CD14-positive monocyte (primary cell): ENCODE results near the gene VILL. TPM values are rescaled to one million over a fixed set of nuclear protein-coding genes. Genes with fewer than 3 reads are reported as not detected.

Source experiments
- DNase-seq, 3 donors: peaks; one replicate each; pipeline ENCODE4 v3.0.0-alpha.2; 2011 to 2022
- H2AFZ ChIP-seq: 2 replicates; pipeline ENCODE4 v1.6.0; 2012; ENCODE audit warnings: mild to moderate bottlenecking, low read depth, low read length, inconsistent platforms; ENCODE audit not compliant: insufficient read depth, poor library complexity, severe bottlenecking
- H3K27ac ChIP-seq, 2 donors: 1 replicate in 1 of 2; 2 replicates in 1 of 2; pipeline ENCODE4 v1.5.1; 2012 to 2013; ENCODE audit warnings: low read length in 2 of 2, control low read depth in 1 of 2, inconsistent platforms in 1 of 2, low read depth in 1 of 2, mild to moderate bottlenecking in 1 of 2
- H3K27me3 ChIP-seq, 2 donors: one replicate each; pipeline versions ENCODE4 v1.6.0 to v1.6.1; 2011 to 2013; ENCODE audit warnings: low read length in 2 of 2; ENCODE audit not compliant: control insufficient read depth in 2 of 2, insufficient read depth in 2 of 2
- H3K36me3 ChIP-seq, 2 donors: replicated peaks in 1 of 2; 1 replicate in 1 of 2; 2 replicates in 1 of 2; pipeline versions ENCODE4 v1.5.1 to v1.6.1; 2012 to 2013; ENCODE audit warnings: low read length in 2 of 2, control low read depth in 1 of 2, inconsistent platforms in 1 of 2, mild to moderate bottlenecking in 1 of 2; ENCODE audit not compliant: insufficient read depth in 2 of 2, control insufficient read depth in 1 of 2
- H3K4me1 ChIP-seq, 2 donors: 1 replicate in 1 of 2; 2 replicates in 1 of 2; pipeline versions ENCODE4 v1.5.1 to v1.6.1; 2012 to 2013; ENCODE audit warnings: low read length in 2 of 2, control low read depth in 1 of 2, inconsistent platforms in 1 of 2, mild to moderate bottlenecking in 1 of 2, moderate library complexity in 1 of 2; ENCODE audit not compliant: insufficient read depth in 2 of 2, control insufficient read depth in 1 of 2
- H3K4me2 ChIP-seq: replicated peaks from 2 replicates; pipeline ENCODE3; 2012; ENCODE audit warnings: low read length, moderate library complexity, mild to moderate bottlenecking; ENCODE audit not compliant: poor library complexity, severe bottlenecking; ENCODE audit errors: extremely low read depth
- H3K4me3 ChIP-seq, 3 experiments: fragments of 200-600 bp in 1 of 3; sonication (generic) in 1 of 3; replicated peaks in 1 of 3; 1 replicate in 2 of 3; 2 replicates in 1 of 3; pipeline ENCODE4 v1.5.1; 2011 to 2013; ENCODE audit warnings: low read length in 3 of 3, mild to moderate bottlenecking in 3 of 3, control low read depth in 2 of 3, low read depth in 2 of 3, inconsistent platforms in 1 of 3, moderate library complexity in 1 of 3
- H3K79me2 ChIP-seq: 2 replicates; pipeline ENCODE4 v1.6.0; 2012; ENCODE audit warnings: mild to moderate bottlenecking, control low read depth, inconsistent platforms, low read length, moderate library complexity; ENCODE audit not compliant: insufficient read depth
- H3K9ac ChIP-seq: 2 replicates; pipeline ENCODE4 v1.6.0; 2017; ENCODE audit warnings: low read length, mild to moderate bottlenecking; ENCODE audit not compliant: insufficient read depth, poor library complexity, severe bottlenecking
- H3K9me3 ChIP-seq, 2 donors: replicated peaks in 1 of 2; 1 replicate in 1 of 2; 2 replicates in 1 of 2; pipeline versions ENCODE4 v1.5.1 to v1.6.1; 2012 to 2013; ENCODE audit warnings: low read length in 2 of 2, control low read depth in 1 of 2; ENCODE audit not compliant: control insufficient read depth in 1 of 2, insufficient read depth in 1 of 2
- H4K20me1 ChIP-seq: 2 replicates; pipeline ENCODE4 v1.6.0; 2012; ENCODE audit warnings: mild to moderate bottlenecking, low read length, control low read depth, moderate library complexity; ENCODE audit not compliant: insufficient read depth
- H3K27ac Mint-ChIP-seq, 7 donors: one replicate each; pipeline ENCODE4 v1.8.0; 2020; ENCODE audit warnings: mild to moderate bottlenecking in 7 of 7, mixed read lengths in 7 of 7, moderate library complexity in 6 of 7, inconsistent platforms in 2 of 7
- H3K27me3 Mint-ChIP-seq, 3 donors: one replicate each; pipeline ENCODE4 v1.8.0; 2021 to 2022; ENCODE audit warnings: low read depth in 3 of 3, mild to moderate bottlenecking in 3 of 3, mixed read lengths in 3 of 3, moderate library complexity in 3 of 3, inconsistent platforms in 1 of 3
- H3K36me3 Mint-ChIP-seq, 2 donors: one replicate each; pipeline ENCODE4 v1.8.0; 2020; ENCODE audit warnings: mixed read lengths in 2 of 2, inconsistent platforms in 1 of 2, mild to moderate bottlenecking in 1 of 2
- H3K4me1 Mint-ChIP-seq: one replicate; pipeline ENCODE4 v1.8.0; 2020; ENCODE audit warnings: mild to moderate bottlenecking, mixed read lengths
- H3K4me3 Mint-ChIP-seq, 2 donors: one replicate each; pipeline ENCODE4 v1.8.0; 2020; ENCODE audit warnings: mild to moderate bottlenecking in 2 of 2, mixed read lengths in 2 of 2, moderate library complexity in 1 of 2
- H3K9me3 Mint-ChIP-seq, 7 donors: one replicate each; pipeline ENCODE4 v1.8.0; 2020 to 2022; ENCODE audit warnings: mixed read lengths in 7 of 7, mild to moderate bottlenecking in 6 of 7, moderate library complexity in 6 of 7, inconsistent platforms in 2 of 7
- WGBS: methylation state at CpG from one replicate; pipeline ENCODE4 v1.1.5; 2013; ENCODE audit warnings: missing lambda C conversion rate; ENCODE audit not compliant: insufficient coverage; 5-methylcytosine and 5-hydroxymethylcytosine counted together
- intact Hi-C, 2 donors: fragments of 100-400 bp; cut with micrococcal nuclease; formaldehyde crosslinking; loops; one replicate each; pipeline versions ENCODE4 v1.15.0 to v1.15.1; 2023
- polyA plus RNA-seq, 3 donors: library from polyadenylated mRNA; depleted of rRNA in 1 of 3; unstranded in 2 of 3; stranded (reverse) in 1 of 3; fragments of 300-500 nt in 2 of 3; fragments of >200 nt in 1 of 3; fragmentation: Illumina TruSeq in 2 of 3; gene quantifications; 1 replicate in 2 of 3; 2 replicates in 1 of 3; pipeline ENCODE4 v1.2.3, GENCODE V29; 2012 to 2021
- TF ChIP-seq, protein P1 (sequence below): fragments of 200-600 bp; IDR thresholded peaks from one replicate; pipeline ENCODE4 v1.8.0; 2022; ENCODE audit warnings: antibody characterized with exemption, mild to moderate bottlenecking

VILL gene
- polyA plus RNA-seq, 3 donors: 4.4 to 29.1 (median 7.4) TPM

DNA sequence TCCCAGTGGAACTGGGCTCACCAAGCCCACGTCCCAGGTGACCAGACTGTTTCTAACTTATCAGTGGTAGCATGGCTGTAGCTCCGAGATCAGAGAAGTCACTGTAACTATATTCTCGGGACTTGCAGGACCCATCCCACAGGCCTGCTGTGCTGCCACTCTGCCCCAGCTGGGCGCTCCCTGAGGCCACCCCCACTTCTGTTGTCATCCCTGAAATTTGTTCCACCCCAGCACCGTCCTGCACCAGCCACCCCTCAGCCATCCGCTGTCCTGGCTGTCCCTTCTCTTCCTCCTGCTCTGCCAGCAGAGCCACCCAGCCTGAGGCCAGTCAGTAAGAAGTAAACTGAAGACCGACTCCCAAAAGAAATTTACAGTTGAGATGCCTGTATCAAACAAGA, 33.0 kb upstream of the VILL start:
- H3K9me3 Mint-ChIP-seq: peaks cover 0 to 1% (median 0%) of the 10 kb centered on the region in 7 donors
- TF ChIP-seq, protein P1, sequence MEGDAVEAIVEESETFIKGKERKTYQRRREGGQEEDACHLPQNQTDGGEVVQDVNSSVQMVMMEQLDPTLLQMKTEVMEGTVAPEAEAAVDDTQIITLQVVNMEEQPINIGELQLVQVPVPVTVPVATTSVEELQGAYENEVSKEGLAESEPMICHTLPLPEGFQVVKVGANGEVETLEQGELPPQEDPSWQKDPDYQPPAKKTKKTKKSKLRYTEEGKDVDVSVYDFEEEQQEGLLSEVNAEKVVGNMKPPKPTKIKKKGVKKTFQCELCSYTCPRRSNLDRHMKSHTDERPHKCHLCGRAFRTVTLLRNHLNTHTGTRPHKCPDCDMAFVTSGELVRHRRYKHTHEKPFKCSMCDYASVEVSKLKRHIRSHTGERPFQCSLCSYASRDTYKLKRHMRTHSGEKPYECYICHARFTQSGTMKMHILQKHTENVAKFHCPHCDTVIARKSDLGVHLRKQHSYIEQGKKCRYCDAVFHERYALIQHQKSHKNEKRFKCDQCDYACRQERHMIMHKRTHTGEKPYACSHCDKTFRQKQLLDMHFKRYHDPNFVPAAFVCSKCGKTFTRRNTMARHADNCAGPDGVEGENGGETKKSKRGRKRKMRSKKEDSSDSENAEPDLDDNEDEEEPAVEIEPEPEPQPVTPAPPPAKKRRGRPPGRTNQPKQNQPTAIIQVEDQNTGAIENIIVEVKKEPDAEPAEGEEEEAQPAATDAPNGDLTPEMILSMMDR: no peak
- H2AFZ ChIP-seq: peak overlapping the region; percentile 71
- H3K4me1 Mint-ChIP-seq: peaks cover 39% of the 10 kb centered on the region
- no peaks in the 10 kb centered on the region for H4K20me1 ChIP-seq
- H3K27me3 Mint-ChIP-seq: peaks cover 0 to 2% (median 0%) of the 10 kb centered on the region in 3 donors
- no peaks in the 10 kb centered on the region for H3K27me3 ChIP-seq
- intact Hi-C loops: no loop called here
- H3K27ac Mint-ChIP-seq: peak overlapping the region; percentile 68 to 92 (median 85)
- no peak overlapping the region for H3K4me2 ChIP-seq
- DNase-seq: no peak
- peak overlapping the region; percentile 28 to 60 for H3K4me3 Mint-ChIP-seq
- H3K36me3 ChIP-seq: no peaks in the 10 kb centered on the region
- peaks cover 0 to under 1% of the 10 kb centered on the region in 2 donors for H3K36me3 Mint-ChIP-seq
- peak overlapping the region; percentile 40 to 86 for H3K27ac ChIP-seq
- H3K9ac ChIP-seq: no peak overlapping the region
- peaks cover 32 to 42% of the 10 kb centered on the region in 2 donors for H3K4me1 ChIP-seq
- H3K79me2 ChIP-seq: no peaks in the 10 kb centered on the region
- no peak overlapping the region for H3K4me3 ChIP-seq
- H3K9me3 ChIP-seq: no peaks in the 10 kb centered on the region
- WGBS: 33% methylated on average over 4 of the region's 7 CpGs

DNA sequence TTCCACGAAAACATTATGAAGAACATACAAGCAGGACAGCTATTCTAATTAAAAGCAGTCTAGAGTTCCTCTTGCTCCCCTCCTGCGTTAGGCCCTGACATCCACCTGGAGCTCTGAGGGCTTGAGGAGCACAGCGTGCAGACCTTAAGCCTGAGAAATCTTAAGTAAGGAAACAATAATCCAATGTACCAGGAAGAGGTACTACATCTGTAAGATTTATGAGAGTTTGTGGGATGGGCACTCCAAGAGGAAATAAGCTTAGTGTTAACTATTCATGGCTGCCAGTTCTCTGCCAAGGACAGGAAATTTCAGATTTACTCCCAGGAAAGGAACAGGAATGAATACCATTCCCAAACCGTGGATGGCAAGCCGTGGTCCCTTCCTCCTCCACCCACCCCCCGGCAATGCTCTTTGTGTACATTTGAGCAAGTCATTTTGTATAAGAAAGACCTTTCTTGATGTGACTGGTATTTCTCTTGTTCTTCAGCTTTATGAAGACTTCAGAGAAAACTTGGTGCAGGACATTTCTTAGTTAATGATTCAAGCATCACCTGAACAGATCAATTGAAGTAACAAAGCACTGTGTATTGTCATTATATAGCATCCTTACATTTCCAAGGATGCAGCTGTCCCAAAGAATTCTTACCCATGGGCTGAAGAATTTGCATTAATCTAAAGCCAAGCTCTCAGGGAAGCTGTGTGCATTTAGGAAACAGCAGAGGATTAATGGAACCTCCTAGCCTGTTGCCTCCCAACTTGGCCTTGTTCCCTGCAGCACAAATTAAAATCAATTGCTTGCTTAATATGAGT, 28.8 kb upstream of the VILL start:
- no peak overlapping the region for H3K4me3 Mint-ChIP-seq
- Histone ChIP-seq H3K4me3 (no peak overlapping the region), H3K27me3 (no peaks in the 10 kb centered on the region), H3K4me1 (peaks cover 9 to 11% of the 10 kb centered on the region in 2 donors), H3K36me3 (no peaks in the 10 kb centered on the region), H3K4me2 (no peak overlapping the region), H2AFZ (peak overlapping the region; percentile 54), H3K27ac (no peak overlapping the region), H3K9me3 (no peaks in the 10 kb centered on the region), H3K79me2 (no peaks in the 10 kb centered on the region), H3K9ac (no peak overlapping the region), H4K20me1 (no peaks in the 10 kb centered on the region)
- no peak for DNase-seq
- H3K27ac Mint-ChIP-seq: no peak overlapping the region
- peaks cover 0 to 2% (median 0%) of the 10 kb centered on the region in 7 donors for H3K9me3 Mint-ChIP-seq
- whole genome bisulfite sequencing: no CpG with 5 or more reads among the region's 6 CpGs
- intact Hi-C loops: no loop called here
- H3K27me3 Mint-ChIP-seq: peaks cover 0 to 2% (median 0%) of the 10 kb centered on the region in 3 donors
- peaks cover 15% of the 10 kb centered on the region for H3K4me1 Mint-ChIP-seq
- TF ChIP-seq, protein P1: no peak
- peaks cover 0 to 2% of the 10 kb centered on the region in 2 donors for H3K36me3 Mint-ChIP-seq
